IMR-90 (cell line): Measurements from ENCODE around the gene RHBDL3. TPM values are rescaled to one million over a fixed set of nuclear protein-coding genes. Genes with fewer than 3 reads are reported as not detected.

Experiments used
- ATAC-seq: fragments of 200-7000 bp; cut with Tn5 transposase; 2 replicates; pipeline ENCODE4 v1.9.1; 2020; ENCODE audit warnings: low read depth, mild to moderate bottlenecking, moderate library complexity
- BruUV-seq: library from RNA; stranded (reverse); fragments of 400-500 nt; replicated peaks from 2 replicates; lab custom pipeline; 2021; lab: Mats Ljungman, UMichigan
- CTCF ChIA-PET: fragments of 300-600 bp; formaldehyde crosslinking; extraction: SDS; loops from one replicate; lab custom pipeline; 2021; ENCODE audit warnings: antibody characterized with exemption; lab: Yijun Ruan, JAX
- POLR2A ChIA-PET: fragments of 300-600 bp; sonication (Branson Sonifier 250); formaldehyde crosslinking; loops from one replicate; lab custom pipeline; 2022; ENCODE audit warnings: antibody characterized with exemption; ENCODE audit not compliant: unreplicated experiment; lab: Charles Lee
- DNase-seq: peaks from one replicate; pipeline ENCODE4 v3.0.0; 2013
- H2AFZ ChIP-seq: replicated peaks from 2 replicates; pipeline ENCODE3; 2013; ENCODE audit warnings: low read length, mild to moderate bottlenecking; ENCODE audit not compliant: poor library complexity
- H2AK5ac ChIP-seq: 2 replicates; pipeline ENCODE4 v1.6.1; 2013; ENCODE audit warnings: low read depth, low read length, inconsistent platforms
- H2AK9ac ChIP-seq: replicated peaks from 2 replicates; pipeline ENCODE3; 2013; ENCODE audit warnings: mild to moderate bottlenecking, low read depth, low read length, moderate library complexity; ENCODE audit not compliant: poor library complexity
- H2BK120ac ChIP-seq: 2 replicates; pipeline ENCODE4 v1.6.1; 2013; ENCODE audit warnings: low read depth, low read length, inconsistent platforms
- H2BK15ac ChIP-seq: 3 replicates; pipeline ENCODE4 v1.6.1; 2013; ENCODE audit warnings: low read depth, low read length, inconsistent platforms
- H2BK20ac ChIP-seq: 2 replicates; pipeline ENCODE4 v1.6.1; 2013; ENCODE audit warnings: low read depth, mild to moderate bottlenecking, inconsistent platforms, low read length, moderate library complexity
- H2BK5ac ChIP-seq: 2 replicates; pipeline ENCODE4 v1.6.1; 2013; ENCODE audit warnings: mild to moderate bottlenecking, low read depth, low read length, inconsistent platforms; ENCODE audit not compliant: poor library complexity, severe bottlenecking
- H3K14ac ChIP-seq: replicated peaks from 2 replicates; pipeline ENCODE4 v1.6.1; 2013; ENCODE audit warnings: low read depth, low read length, inconsistent platforms
- H3K18ac ChIP-seq: 2 replicates; pipeline ENCODE4 v1.6.1; 2013; ENCODE audit warnings: low read depth, low read length, control low read depth
- H3K23ac ChIP-seq: 2 replicates; pipeline ENCODE4 v1.6.1; 2013; ENCODE audit warnings: low read depth, low read length, inconsistent platforms
- H3K27ac ChIP-seq: 2 replicates; pipeline ENCODE4 v1.5.1; 2013; ENCODE audit warnings: mild to moderate bottlenecking, control low read depth, low read length; ENCODE audit not compliant: insufficient read depth
- H3K27me3 ChIP-seq: 2 replicates; pipeline ENCODE4 v1.6.1; 2013; ENCODE audit warnings: low read length; ENCODE audit not compliant: control insufficient read depth, insufficient read depth
- H3K36me3 ChIP-seq: 2 replicates; pipeline ENCODE4 v1.6.1; 2013; ENCODE audit warnings: low read length, mixed read lengths; ENCODE audit not compliant: control insufficient read depth, insufficient read depth
- H3K4ac ChIP-seq: 2 replicates; pipeline ENCODE4 v1.6.1; 2013; ENCODE audit warnings: low read depth, low read length, inconsistent platforms
- H3K4me1 ChIP-seq: 2 replicates; pipeline ENCODE4 v1.6.1; 2013; ENCODE audit warnings: low read length, mixed read lengths; ENCODE audit not compliant: control insufficient read depth, insufficient read depth
- H3K4me2 ChIP-seq: 2 replicates; pipeline ENCODE4 v1.6.1; 2013; ENCODE audit warnings: low read depth, mild to moderate bottlenecking, control low read depth, low read length, moderate library complexity
- H3K4me3 ChIP-seq: 2 replicates; pipeline ENCODE4 v1.5.1; 2013; ENCODE audit warnings: low read depth, mild to moderate bottlenecking, control low read depth, low read length, moderate library complexity; ENCODE audit not compliant: insufficient read depth
- H3K56ac ChIP-seq: 2 replicates; pipeline ENCODE4 v1.6.1; 2013; ENCODE audit warnings: low read length, inconsistent platforms; ENCODE audit not compliant: insufficient read depth; ENCODE audit errors: extremely low read depth
- H3K79me1 ChIP-seq, 2 experiments: 2 replicates each; pipeline ENCODE4 v1.6.1; 2013; ENCODE audit warnings: low read length in 2 of 2, inconsistent platforms in 1 of 2, low read depth in 1 of 2
- H3K9ac ChIP-seq: 2 replicates; pipeline ENCODE4 v1.6.1; 2013; ENCODE audit warnings: low read depth, low read length, control low read depth
- H3K9me1 ChIP-seq: 2 replicates; pipeline ENCODE4 v1.6.1; 2013; ENCODE audit warnings: low read length, inconsistent platforms; ENCODE audit not compliant: insufficient read depth
- H3K9me3 ChIP-seq: 2 replicates; pipeline ENCODE4 v1.6.1; 2013; ENCODE audit warnings: low read length; ENCODE audit not compliant: control insufficient read depth, insufficient read depth
- H4K20me1 ChIP-seq: 2 replicates; pipeline ENCODE4 v1.6.1; 2013; ENCODE audit warnings: low read length, inconsistent platforms; ENCODE audit not compliant: insufficient read depth
- H4K5ac ChIP-seq: 2 replicates; pipeline ENCODE4 v1.6.1; 2013; ENCODE audit warnings: mild to moderate bottlenecking, low read depth, low read length, control low read depth
- H4K8ac ChIP-seq, 2 experiments: 2 replicates each; pipeline ENCODE4 v1.6.1; 2013; ENCODE audit warnings: low read depth in 2 of 2, low read length in 2 of 2, control low read depth in 1 of 2, inconsistent platforms in 1 of 2
- H4K91ac ChIP-seq: 2 replicates; pipeline ENCODE4 v1.6.1; 2013; ENCODE audit warnings: low read depth, low read length, inconsistent platforms; ENCODE audit not compliant: insufficient read depth
- BHLHE40 ChIP-seq: fragments of 150-350 bp; IDR thresholded peaks from 2 replicates; pipeline ENCODE4 v1.6.1; 2016; ENCODE audit warnings: mild to moderate bottlenecking, low read depth, low read length
- CEBPB ChIP-seq: IDR thresholded peaks from 2 replicates; pipeline ENCODE4 v1.6.1; 2012; ENCODE audit warnings: low read depth, low read length, improper control_type of control experiment
- CHD1 ChIP-seq: IDR thresholded peaks from 2 replicates; pipeline ENCODE4 v1.6.1; 2012; ENCODE audit warnings: low read depth, low read length, improper control_type of control experiment
- CTCF ChIP-seq: conservative IDR thresholded peaks from 2 replicates; pipeline ENCODE4 v1.5.1; 2012; ENCODE audit warnings: mild to moderate bottlenecking, low read depth, low read length, improper control_type of control experiment
- ELK1 ChIP-seq: fragments of 150-350 bp; IDR thresholded peaks from 2 replicates; pipeline ENCODE4 v1.6.1; 2016; ENCODE audit warnings: low read depth, mild to moderate bottlenecking, low read length, moderate library complexity, borderline replicate concordance
- MAZ ChIP-seq: IDR thresholded peaks from 2 replicates; pipeline ENCODE4 v1.6.1; 2012; ENCODE audit warnings: low read depth, mild to moderate bottlenecking, low read length, improper control_type of control experiment, moderate library complexity, borderline replicate concordance
- MXI1 ChIP-seq: IDR thresholded peaks from 2 replicates; pipeline ENCODE4 v1.6.1; 2012; ENCODE audit warnings: low read depth, mild to moderate bottlenecking, low read length, moderate library complexity, borderline replicate concordance
- NFE2L2 ChIP-seq: fragments of 150-350 bp; IDR thresholded peaks from 2 replicates; pipeline ENCODE4 v1.6.1; 2016; ENCODE audit warnings: low read depth, mild to moderate bottlenecking, low read length
- POLR2A ChIP-seq: IDR thresholded peaks from 2 replicates; pipeline ENCODE4 v1.6.1; 2012; ENCODE audit warnings: mild to moderate bottlenecking, low read depth, low read length
- RAD21 ChIP-seq: IDR thresholded peaks from 2 replicates; pipeline ENCODE4 v1.6.1; 2012; ENCODE audit warnings: low read length, improper control_type of control experiment
- RCOR1 ChIP-seq: IDR thresholded peaks from 2 replicates; pipeline ENCODE4 v1.6.1; 2012; ENCODE audit warnings: mild to moderate bottlenecking, low read length, improper control_type of control experiment; ENCODE audit not compliant: insufficient replicate concordance
- SMC3 ChIP-seq: fragments of 150-350 bp; IDR thresholded peaks from 2 replicates; pipeline ENCODE4 v1.6.1; 2016; ENCODE audit warnings: low read depth, mild to moderate bottlenecking, antibody characterized with exemption, low read length, moderate library complexity
- WGBS, 2 experiments: methylation state at CpG; one replicate each; pipeline versions ENCODE4 v1.1.5 to v1.1.7; 2013; ENCODE audit warnings: missing lambda C conversion rate in 2 of 2; ENCODE audit not compliant: insufficient read length in 1 of 2; ENCODE audit errors: extremely low coverage in 2 of 2; 5-methylcytosine and 5-hydroxymethylcytosine counted together
- dilution Hi-C: fragments of 300-500 bp; cut with HindIII; formaldehyde crosslinking; loops from one replicate; pipeline ENCODE4 v1.14.3; 2018; ENCODE audit warnings: low sequenced_read_pairs; ENCODE audit not compliant: unreplicated experiment
- in situ Hi-C: fragments of 300-500 bp; cut with MboI; formaldehyde crosslinking; loops from 3 replicates; pipeline ENCODE4 v1.14.3; 2019; ENCODE audit warnings: low sequenced_read_pairs, inconsistent platforms, mixed read lengths
- intact Hi-C: fragments of 100-400 bp; cut with micrococcal nuclease; formaldehyde crosslinking; loops from 2 replicates; pipeline ENCODE4 v1.10.0; 2022
- polyA plus RNA-seq, 3 experiments: library from polyadenylated mRNA; depleted of rRNA; stranded (reverse); fragments of >200 nt; gene quantifications; 2 replicates each; pipeline ENCODE4 v1.2.3, GENCODE V29; 2012; ENCODE audit warnings: low replicate concordance in 1 of 3
- total RNA-seq: library from RNA; depleted of rRNA; stranded (reverse); fragments of >200 nt; gene quantifications from 2 replicates; pipeline ENCODE4 v1.2.3, GENCODE V29; 2012

Gene RHBDL3
- total and polyA plus RNA-seq, 2 of the 4 experiments (the other 2 are of a cell fraction): 0.09 to 0.18 TPM

DNA sequence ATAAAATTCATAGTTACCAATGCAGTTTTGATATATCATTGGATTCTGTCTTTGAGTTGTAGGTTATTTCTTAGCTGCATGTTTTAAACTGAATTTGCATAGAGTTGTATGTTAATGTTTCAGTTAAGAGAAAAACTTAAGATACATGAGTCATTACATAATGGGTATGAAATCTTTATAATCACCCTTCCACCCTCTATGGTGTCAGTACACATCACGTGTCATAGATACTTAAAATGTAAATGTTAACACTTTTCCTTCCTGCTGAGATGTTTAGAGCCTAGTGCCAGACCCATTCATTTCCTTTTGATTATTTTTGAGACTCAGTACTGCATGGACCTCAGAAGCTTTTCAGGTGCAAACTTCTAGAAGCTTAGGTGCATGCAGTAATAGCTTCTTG lies 104.8 kb downstream of the RHBDL3 start:
- BruUV-seq: no TSS peak
- Histone ChIP-seq H3K14ac (no peak overlapping the region), H2BK20ac (no peak overlapping the region), H4K20me1 (peaks cover 46% of the 10 kb centered on the region), H3K4me1 (no peaks in the 10 kb centered on the region), H3K9ac (no peak overlapping the region), H3K79me1 (peaks cover 25 to 50% of the 10 kb centered on the region in 2 experiments), H3K36me3 (peaks cover 57% of the 10 kb centered on the region), H3K23ac (no peak overlapping the region), H2AK5ac (no peak overlapping the region), H3K4me2 (no peak overlapping the region), H3K27ac (no peak overlapping the region), H3K56ac (no peak overlapping the region), H3K27me3 (no peaks in the 10 kb centered on the region), H4K5ac (no peak overlapping the region), H2BK15ac (no peak overlapping the region), H3K9me1 (no peaks in the 10 kb centered on the region), H2BK120ac (no peak overlapping the region), H3K4ac (no peak overlapping the region), H3K9me3 (no peaks in the 10 kb centered on the region), H4K91ac (no peak overlapping the region), H2BK5ac (no peak overlapping the region), H2AFZ (no peak overlapping the region), H4K8ac (no peak overlapping the region), H3K4me3 (no peak overlapping the region), H3K18ac (no peak overlapping the region), H2AK9ac (no peak overlapping the region)
- TF ChIP-seq MXI1: no peak
- TF ChIP-seq CHD1: no peak
- no peak for TF ChIP-seq RAD21
- TF ChIP-seq RCOR1: no peak
- no peak for TF ChIP-seq POLR2A
- no peak for TF ChIP-seq BHLHE40
- no peak for TF ChIP-seq MAZ
- TF ChIP-seq ELK1: no peak
- TF ChIP-seq CTCF: no peak
- TF ChIP-seq CEBPB: no peak
- TF ChIP-seq NFE2L2: no peak
- TF ChIP-seq SMC3: no peak
- in situ Hi-C loops: no loop called here
- POLR2A ChIA-PET: no interaction called here
- ATAC-seq: no peak
- intact Hi-C loops: no loop called here
- dilution Hi-C loops: no loop called here
- CTCF ChIA-PET: no interaction called here
- WGBS, 2 experiments: no CpG with 5 or more reads among the region's 1 CpG
- no peak for DNase-seq
